ENCODE measurements around the gene KHDRBS2.

The KHDRBS2 gene

GRCh38 chr6:62285612-62286469 lies at the start of gene KHDRBS2:
Gene KHDRBS2 (minus strand): TSS chr6:62286225.
- H3K36me3 ChIP-seq (ENCODE audit: insufficient read depth, low read length) = no peaks in the 10 kb centered on the region
- no peaks in the 10 kb centered on the region for H3K4me1 ChIP-seq (ENCODE audit: insufficient read depth, low read length)
- H3K9me3 ChIP-seq (ENCODE audit: control insufficient read depth, insufficient read depth, low read length) = no peaks in the 10 kb centered on the region
- H3K9ac ChIP-seq (ENCODE audit: low read depth, low read length) = peak within 1 kb of the TSS; percentile 71

GRCh38 chr6:62328607-62329006 lies 42.6 kb upstream of the KHDRBS2 start:
- H3K36me3 ChIP-seq (ENCODE audit: insufficient read depth, low read length) = no peaks in the 10 kb centered on the region
- no peaks in the 10 kb centered on the region for H3K9me3 ChIP-seq (ENCODE audit: control insufficient read depth, insufficient read depth, low read length)
- no peak overlapping the region for H3K9ac ChIP-seq (ENCODE audit: low read depth, low read length)
- no peaks in the 10 kb centered on the region for H3K4me1 ChIP-seq (ENCODE audit: insufficient read depth, low read length)

DNA sequence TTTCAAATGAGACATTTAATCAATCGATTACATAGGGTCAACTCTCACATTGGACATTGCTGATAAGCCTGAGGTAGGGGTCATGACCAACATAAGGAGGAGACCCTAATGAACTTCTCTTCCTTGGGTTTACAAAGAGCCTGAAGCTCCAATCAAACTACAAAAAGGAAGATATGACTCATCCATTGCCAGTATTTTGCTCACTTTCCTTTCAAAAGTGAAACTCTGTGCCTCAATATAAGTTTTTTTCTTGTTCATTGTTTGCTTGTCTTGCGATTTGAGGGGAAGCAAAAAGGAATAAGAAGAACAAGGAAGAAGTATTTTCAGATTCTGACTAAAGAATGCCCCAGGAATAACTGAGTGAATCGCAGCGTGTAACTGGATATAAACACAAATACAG lies 38.8 kb upstream of the KHDRBS2 start:
- H3K4me1 ChIP-seq (ENCODE audit: insufficient read depth, low read length) = no peaks in the 10 kb centered on the region
- H3K36me3 ChIP-seq (ENCODE audit: insufficient read depth, low read length) = no peaks in the 10 kb centered on the region
- H3K9ac ChIP-seq (ENCODE audit: low read depth, low read length) = no peak overlapping the region
- H3K9me3 ChIP-seq (ENCODE audit: control insufficient read depth, insufficient read depth, low read length) = no peaks in the 10 kb centered on the region

GRCh38 chr6:62323818-62324431 lies 37.9 kb upstream of the KHDRBS2 start:
- H3K9ac ChIP-seq (ENCODE audit: low read depth, low read length) = no peak overlapping the region
- no peaks in the 10 kb centered on the region for H3K36me3 ChIP-seq (ENCODE audit: insufficient read depth, low read length)
- no peaks in the 10 kb centered on the region for H3K9me3 ChIP-seq (ENCODE audit: control insufficient read depth, insufficient read depth, low read length)
- no peaks in the 10 kb centered on the region for H3K4me1 ChIP-seq (ENCODE audit: insufficient read depth, low read length)

DNA sequence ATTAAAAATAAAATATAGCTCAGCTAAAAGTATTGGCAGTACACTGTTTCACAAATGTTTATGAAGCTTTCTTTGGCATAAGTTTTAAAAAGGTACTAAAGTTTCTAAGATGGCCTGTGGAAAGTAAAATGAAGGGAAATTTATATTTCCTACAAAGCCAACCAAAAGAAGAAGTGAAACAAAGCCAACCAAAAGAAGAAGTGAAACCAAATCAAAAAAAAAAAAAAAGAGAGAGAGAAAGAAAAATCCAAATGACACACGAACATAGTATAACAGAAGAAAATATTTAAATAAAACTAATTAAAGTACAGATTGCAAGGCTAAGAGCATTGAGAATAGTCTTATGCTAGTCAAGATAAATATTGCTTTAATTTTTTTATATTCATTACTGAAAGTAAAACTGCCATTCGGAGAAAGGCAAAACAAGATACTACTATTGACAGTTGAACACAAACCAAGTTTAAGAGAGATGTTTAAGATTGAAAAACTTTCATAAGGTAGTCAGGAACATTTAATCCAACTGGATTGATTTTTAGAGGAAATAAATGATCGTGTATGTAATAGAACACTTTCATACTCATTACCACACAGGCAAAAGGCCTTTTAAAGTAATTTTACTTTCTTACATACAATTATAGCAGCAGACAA lies 12.8 kb upstream of the KHDRBS2 start:
- no peaks in the 10 kb centered on the region for H3K36me3 ChIP-seq (ENCODE audit: insufficient read depth, low read length)
- H3K4me1 ChIP-seq (ENCODE audit: insufficient read depth, low read length) = no peaks in the 10 kb centered on the region
- H3K9me3 ChIP-seq (ENCODE audit: control insufficient read depth, insufficient read depth, low read length) = no peaks in the 10 kb centered on the region
- no peak overlapping the region for H3K9ac ChIP-seq (ENCODE audit: low read depth, low read length)

- no peak overlapping the region for H3K9ac ChIP-seq (ENCODE audit: low read depth, low read length)
- H3K9me3 ChIP-seq (ENCODE audit: control insufficient read depth, insufficient read depth, low read length) = no peaks in the 10 kb centered on the region
- no peaks in the 10 kb centered on the region for H3K4me1 ChIP-seq (ENCODE audit: insufficient read depth, low read length)
- H3K36me3 ChIP-seq (ENCODE audit: insufficient read depth, low read length) = no peaks in the 10 kb centered on the region
These were observed 10.5 kb upstream of the KHDRBS2 start for GRCh38 chr6:62296541-62296940.

GRCh38 chr6:62288974-62289373 lies 2.9 kb upstream of the KHDRBS2 start:
- no peak overlapping the region for H3K9ac ChIP-seq (ENCODE audit: low read depth, low read length)
- H3K4me1 ChIP-seq (ENCODE audit: insufficient read depth, low read length) = no peaks in the 10 kb centered on the region
- no peaks in the 10 kb centered on the region for H3K36me3 ChIP-seq (ENCODE audit: insufficient read depth, low read length)
- no peaks in the 10 kb centered on the region for H3K9me3 ChIP-seq (ENCODE audit: control insufficient read depth, insufficient read depth, low read length)

GRCh38 chr6:62288562-62288961 lies 2.5 kb upstream of the KHDRBS2 start:
- Histone ChIP-seq H3K9ac (ENCODE audit: low read depth, low read length) (no peak overlapping the region), H3K4me1 (ENCODE audit: insufficient read depth, low read length) (no peaks in the 10 kb centered on the region), H3K36me3 (ENCODE audit: insufficient read depth, low read length) (no peaks in the 10 kb centered on the region), H3K9me3 (ENCODE audit: control insufficient read depth, insufficient read depth, low read length) (no peaks in the 10 kb centered on the region)

GRCh38 chr6:62286470-62286843 lies 432 bp upstream of the KHDRBS2 start:
- peak overlapping the region; percentile 71 for H3K9ac ChIP-seq (ENCODE audit: low read depth, low read length)
- H3K36me3 ChIP-seq (ENCODE audit: insufficient read depth, low read length) = no peaks in the 10 kb centered on the region
- no peaks in the 10 kb centered on the region for H3K9me3 ChIP-seq (ENCODE audit: control insufficient read depth, insufficient read depth, low read length)
- no peaks in the 10 kb centered on the region for H3K4me1 ChIP-seq (ENCODE audit: insufficient read depth, low read length)

GRCh38 chr6:62284725-62285124 lies 1.3 kb downstream of the KHDRBS2 start:
- H3K9ac ChIP-seq (ENCODE audit: low read depth, low read length) = peak overlapping the region; percentile 71; the same call in 1 of the 2 replicates
- no peaks in the 10 kb centered on the region for H3K36me3 ChIP-seq (ENCODE audit: insufficient read depth, low read length)
- no peaks in the 10 kb centered on the region for H3K9me3 ChIP-seq (ENCODE audit: control insufficient read depth, insufficient read depth, low read length)
- H3K4me1 ChIP-seq (ENCODE audit: insufficient read depth, low read length) = no peaks in the 10 kb centered on the region; the same call in 1 of the 2 replicates

DNA sequence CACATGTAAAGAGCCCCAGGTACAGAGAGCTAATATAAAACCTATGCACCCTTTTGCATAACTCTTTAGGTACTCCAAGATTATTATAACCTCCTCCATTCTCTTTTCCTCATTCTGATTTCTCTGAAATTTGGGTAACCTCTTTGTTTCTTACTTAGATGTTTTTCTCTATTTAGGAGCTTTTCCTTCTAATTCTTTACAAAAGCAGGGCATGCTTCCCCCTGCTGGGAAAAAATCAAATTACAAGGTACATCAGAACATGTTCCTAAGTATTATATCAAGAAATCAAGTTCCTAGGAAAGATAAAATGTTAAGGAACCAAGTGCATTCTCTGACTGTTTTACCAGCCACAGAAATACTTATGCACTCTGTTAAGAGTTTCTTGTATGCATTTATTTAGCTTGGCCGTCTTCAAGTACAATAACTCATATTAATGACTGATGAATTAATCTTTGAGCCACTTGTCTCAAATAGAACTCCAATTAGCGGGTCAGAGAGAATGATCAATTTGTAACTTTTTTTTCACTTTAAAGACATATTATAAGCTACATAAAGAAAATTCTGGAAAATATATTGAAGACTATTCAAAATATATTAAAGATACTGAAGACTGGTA lies 2.1 kb downstream of the KHDRBS2 start:
- Histone ChIP-seq H3K36me3 (ENCODE audit: insufficient read depth, low read length) (no peaks in the 10 kb centered on the region), H3K9ac (ENCODE audit: low read depth, low read length) (no peak overlapping the region), H3K4me1 (ENCODE audit: insufficient read depth, low read length) (no peaks in the 10 kb centered on the region; the same call in 1 of the 2 replicates), H3K9me3 (ENCODE audit: control insufficient read depth, insufficient read depth, low read length) (no peaks in the 10 kb centered on the region)

GRCh38 chr6:62283365-62283764 lies 2.7 kb downstream of the KHDRBS2 start:
- Histone ChIP-seq H3K9ac (ENCODE audit: low read depth, low read length) (no peak overlapping the region), H3K9me3 (ENCODE audit: control insufficient read depth, insufficient read depth, low read length) (no peaks in the 10 kb centered on the region), H3K36me3 (ENCODE audit: insufficient read depth, low read length) (no peaks in the 10 kb centered on the region), H3K4me1 (ENCODE audit: insufficient read depth, low read length) (no peaks in the 10 kb centered on the region; the same call in 1 of the 2 replicates)

GRCh38 chr6:62280099-62280498 lies 5.9 kb downstream of the KHDRBS2 start:
- no peak overlapping the region for H3K9ac ChIP-seq (ENCODE audit: low read depth, low read length)
- H3K4me1 ChIP-seq (ENCODE audit: insufficient read depth, low read length) = no peaks in the 10 kb centered on the region; the same call in 1 of the 2 replicates
- no peaks in the 10 kb centered on the region for H3K36me3 ChIP-seq (ENCODE audit: insufficient read depth, low read length)
- no peaks in the 10 kb centered on the region for H3K9me3 ChIP-seq (ENCODE audit: control insufficient read depth, insufficient read depth, low read length)

- Histone ChIP-seq H3K36me3 (ENCODE audit: insufficient read depth, low read length) (no peaks in the 10 kb centered on the region), H3K4me1 (ENCODE audit: insufficient read depth, low read length) (no peaks in the 10 kb centered on the region), H3K9ac (ENCODE audit: low read depth, low read length) (no peak overlapping the region), H3K9me3 (ENCODE audit: control insufficient read depth, insufficient read depth, low read length) (no peaks in the 10 kb centered on the region)
These were observed 13.9 kb downstream of the KHDRBS2 start for GRCh38 chr6:62272114-62272513.

Data from ES-I3 (cell line).